H9 (cell line): ENCODE results near the gene SHLD2. TPM values are rescaled to one million over a fixed set of nuclear protein-coding genes. Genes with fewer than 3 reads are reported as not detected.
"Not testable (repeated sequence)": the region's sequence is repeated elsewhere in the genome, so short reads cannot be mapped to it uniquely, and the experiment has no call there.

ENCODE experiments used
- DNase-seq: peaks from one replicate; pipeline ENCODE4 v3.0.0-alpha.2; 2017
- H2AFZ ChIP-seq: one replicate; pipeline ENCODE4 v1.6.1; 2013; ENCODE audit warnings: mild to moderate bottlenecking, low read length, control low read depth, moderate library complexity
- H2AK5ac ChIP-seq: 2 replicates; pipeline ENCODE4 v1.6.1; 2013; ENCODE audit warnings: low read length, control low read depth, mixed read lengths; ENCODE audit not compliant: insufficient read length
- H2BK120ac ChIP-seq: one replicate; pipeline ENCODE4 v1.6.1; 2013; ENCODE audit warnings: low read depth, mild to moderate bottlenecking, low read length, control low read depth, inconsistent platforms; ENCODE audit not compliant: poor library complexity, severe bottlenecking
- H2BK12ac ChIP-seq: 2 replicates; pipeline ENCODE4 v1.6.1; 2013; ENCODE audit warnings: low read length, control low read depth, mixed read lengths, low read depth; ENCODE audit not compliant: insufficient read length
- H2BK15ac ChIP-seq: 2 replicates; pipeline ENCODE4 v1.6.1; 2013; ENCODE audit warnings: low read depth, low read length, control low read depth
- H2BK20ac ChIP-seq: one replicate; pipeline ENCODE4 v1.6.1; 2013; ENCODE audit warnings: low read depth, mild to moderate bottlenecking, low read length, control low read depth, inconsistent platforms; ENCODE audit not compliant: poor library complexity, severe bottlenecking
- H2BK5ac ChIP-seq: 2 replicates; pipeline ENCODE4 v1.6.1; 2013; ENCODE audit warnings: low read length, control low read depth, mixed read lengths; ENCODE audit not compliant: insufficient read length
- H3K14ac ChIP-seq: 2 replicates; pipeline ENCODE4 v1.6.1; 2013; ENCODE audit warnings: low read length, control low read depth; ENCODE audit not compliant: insufficient read depth
- H3K18ac ChIP-seq: 2 replicates; pipeline ENCODE4 v1.6.1; 2013; ENCODE audit warnings: low read depth, mild to moderate bottlenecking, mixed read lengths, low read length, control low read depth; ENCODE audit not compliant: insufficient read length
- H3K23ac ChIP-seq: 2 replicates; pipeline ENCODE4 v1.6.1; 2013; ENCODE audit warnings: low read length, control low read depth, mixed read lengths, low read depth; ENCODE audit not compliant: insufficient read length
- H3K23me2 ChIP-seq: 2 replicates; pipeline ENCODE4 v1.6.1; 2013; ENCODE audit warnings: low read depth, mild to moderate bottlenecking, mixed read lengths, low read length, control low read depth; ENCODE audit not compliant: insufficient read length, poor library complexity, severe bottlenecking
- H3K27ac ChIP-seq: 2 replicates; pipeline ENCODE4 v1.5.1; 2013; ENCODE audit warnings: low read length, control low read depth, mixed read lengths, low read depth; ENCODE audit not compliant: insufficient read length
- H3K27me3 ChIP-seq: 2 replicates; pipeline ENCODE4 v1.6.1; 2013; ENCODE audit warnings: low read length, control low read depth, inconsistent platforms; ENCODE audit not compliant: insufficient read depth
- H3K4ac ChIP-seq: 2 replicates; pipeline ENCODE4 v1.6.1; 2013; ENCODE audit warnings: low read depth, mild to moderate bottlenecking, control low read depth, inconsistent platforms, low read length, moderate library complexity
- H3K4me1 ChIP-seq: 2 replicates; pipeline ENCODE4 v1.6.1; 2013; ENCODE audit warnings: low read length, control low read depth, inconsistent platforms; ENCODE audit not compliant: insufficient read depth
- H3K4me2 ChIP-seq: 2 replicates; pipeline ENCODE4 v1.6.1; 2013; ENCODE audit warnings: low read length, control low read depth, mixed read lengths; ENCODE audit not compliant: insufficient read length, insufficient read depth
- H3K56ac ChIP-seq: 2 replicates; pipeline ENCODE4 v1.6.1; 2013; ENCODE audit warnings: low read depth, mild to moderate bottlenecking, mixed read lengths, low read length, control low read depth; ENCODE audit not compliant: insufficient read length
- H3K79me1 ChIP-seq: 2 replicates; pipeline ENCODE4 v1.6.1; 2013; ENCODE audit warnings: low read depth, mild to moderate bottlenecking, moderate library complexity, low read length, control low read depth, inconsistent platforms; ENCODE audit not compliant: insufficient read depth, poor library complexity, severe bottlenecking
- H3K79me2 ChIP-seq: 2 replicates; pipeline ENCODE4 v1.6.1; 2013; ENCODE audit warnings: low read length, control low read depth, inconsistent platforms; ENCODE audit not compliant: insufficient read depth
- H3K9ac ChIP-seq: 2 replicates; pipeline ENCODE4 v1.6.1; 2013; ENCODE audit warnings: low read length, control low read depth, mixed read lengths; ENCODE audit not compliant: insufficient read length; ENCODE audit errors: extremely low read depth
- H3K9me3 ChIP-seq: one replicate; pipeline ENCODE4 v1.6.1; 2013; ENCODE audit warnings: low read depth, low read length, inconsistent platforms; ENCODE audit not compliant: control insufficient read depth
- H3T11ph ChIP-seq: one replicate; pipeline ENCODE4 v1.6.1; 2013; ENCODE audit warnings: mild to moderate bottlenecking, low read length, control low read depth, inconsistent platforms
- H4K20me1 ChIP-seq: one replicate; pipeline ENCODE4 v1.6.1; 2013; ENCODE audit not compliant: control insufficient read depth, insufficient read length, insufficient read depth
- H4K5ac ChIP-seq: 2 replicates; pipeline ENCODE4 v1.6.1; 2013; ENCODE audit warnings: low read depth, mild to moderate bottlenecking, mixed read lengths, low read length, control low read depth; ENCODE audit not compliant: insufficient read length
- H4K8ac ChIP-seq: replicated peaks from 2 replicates; pipeline ENCODE4 v1.6.1; 2013; ENCODE audit warnings: low read length, control low read depth, mixed read lengths, low read depth; ENCODE audit not compliant: insufficient read length
- H4K91ac ChIP-seq: 2 replicates; pipeline ENCODE4 v1.6.1; 2013; ENCODE audit warnings: low read depth, mild to moderate bottlenecking, moderate library complexity, mixed read lengths, low read length, control low read depth; ENCODE audit not compliant: insufficient read length
- H3K27ac Mint-ChIP-seq, 3 experiments: 2 replicates in 2 of 3; 3 replicates in 1 of 3; pipeline ENCODE4 v1.8.0; 2020 to 2021; ENCODE audit warnings: mixed read lengths in 3 of 3, mild to moderate bottlenecking in 1 of 3, moderate library complexity in 1 of 3
- H3K27me3 Mint-ChIP-seq: 2 replicates; pipeline ENCODE4 v1.8.0; 2021; ENCODE audit warnings: low read depth, mild to moderate bottlenecking, moderate library complexity, mixed read lengths
- H3K36me3 Mint-ChIP-seq, 3 experiments: 2 replicates in 2 of 3; 3 replicates in 1 of 3; pipeline ENCODE4 v1.8.0; 2020 to 2021; ENCODE audit warnings: low read depth in 3 of 3, mixed read lengths in 3 of 3; ENCODE audit not compliant: insufficient read depth in 1 of 3
- H3K4me1 Mint-ChIP-seq, 2 experiments: 2 replicates each; pipeline ENCODE4 v1.8.0; 2020; ENCODE audit warnings: mixed read lengths in 2 of 2
- H3K4me3 Mint-ChIP-seq, 2 experiments: 2 replicates in 1 of 2; 3 replicates in 1 of 2; pipeline ENCODE4 v1.8.0; 2020 to 2021; ENCODE audit warnings: mild to moderate bottlenecking in 2 of 2, mixed read lengths in 2 of 2, moderate library complexity in 1 of 2
- H3K9me3 Mint-ChIP-seq, 2 experiments: 2 replicates in 1 of 2; 3 replicates in 1 of 2; pipeline ENCODE4 v1.8.0; 2020; ENCODE audit warnings: mild to moderate bottlenecking in 2 of 2, mixed read lengths in 2 of 2, moderate library complexity in 1 of 2
- WGBS: extraction: QIAGEN DNeasy Blood & Tissue Kit; methylation state at CpG from one replicate; pipeline ENCODE4 v1.1.7; 2013; ENCODE audit warnings: missing lambda C conversion rate, low lambda C conversion rate, mixed read lengths; ENCODE audit not compliant: insufficient read length; ENCODE audit errors: extremely low coverage; 5-methylcytosine and 5-hydroxymethylcytosine counted together
- total RNA-seq: library from RNA; stranded (reverse); gene quantifications from 2 replicates; pipeline ENCODE4 v1.2.1, GENCODE V29; 2021

SHLD2 gene
- total RNA-seq, 1 experiment from 2014 or later, result 27.8 TPM

GRCh38 chr10:87134440-87134839, 39.4 kb downstream of the SHLD2 start:
- not testable (repeated sequence) for H4K20me1 ChIP-seq, H3K4me1 ChIP-seq, H4K91ac ChIP-seq, H3K9ac ChIP-seq, H2BK120ac ChIP-seq, H3T11ph ChIP-seq, H3K27me3 Mint-ChIP-seq, H2BK5ac ChIP-seq, H3K27me3 ChIP-seq, H4K5ac ChIP-seq, H3K56ac ChIP-seq, H3K4me3 Mint-ChIP-seq, H3K79me1 ChIP-seq, H3K4me2 ChIP-seq, H3K4me1 Mint-ChIP-seq, H3K14ac ChIP-seq, H3K23me2 ChIP-seq, H2AK5ac ChIP-seq, H2BK20ac ChIP-seq, H3K23ac ChIP-seq, H3K18ac ChIP-seq, H4K8ac ChIP-seq, H3K79me2 ChIP-seq, H2AFZ ChIP-seq, H3K4ac ChIP-seq, DNase-seq, H3K9me3 ChIP-seq, H3K27ac Mint-ChIP-seq, H2BK15ac ChIP-seq, H2BK12ac ChIP-seq, H3K27ac ChIP-seq
- H3K36me3 Mint-ChIP-seq, result peaks cover 25 to 29% (median 26%) of the 10 kb centered on the region in 3 experiments
- H3K9me3 Mint-ChIP-seq, result peaks cover 20% of the 10 kb centered on the region in 2 experiments
- no CpG with 5 or more reads among the region's 2 CpGs for WGBS

DNA sequence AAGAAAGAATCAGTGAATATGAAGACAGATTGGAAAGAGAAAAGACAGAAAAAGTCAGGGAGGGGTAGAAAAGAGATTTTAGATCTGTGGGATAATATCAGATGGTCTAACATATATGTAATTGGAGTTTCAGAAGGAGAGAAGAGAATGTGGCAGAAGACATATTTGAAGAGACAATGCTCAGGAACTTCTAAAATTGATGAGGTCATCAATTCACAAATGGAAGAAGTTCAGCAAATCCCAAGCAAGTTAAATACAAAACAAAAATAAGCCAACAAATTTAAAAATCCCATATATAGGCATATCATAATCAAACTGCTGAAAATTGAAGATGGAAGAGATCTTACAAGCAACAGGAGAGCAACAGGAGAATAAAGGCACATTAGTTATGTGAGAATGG, 42.5 kb downstream of the SHLD2 start:
- Mint-ChIP-seq H3K36me3 (peaks cover 25 to 26% (median 26%) of the 10 kb centered on the region in 3 experiments), H3K9me3 (peaks cover 23 to 24% of the 10 kb centered on the region in 2 experiments)
- not testable (repeated sequence) for H3K27ac ChIP-seq, H2BK5ac ChIP-seq, H2AFZ ChIP-seq, H3K23me2 ChIP-seq, H3K9ac ChIP-seq, H3K79me2 ChIP-seq, H2AK5ac ChIP-seq, H3K4me1 Mint-ChIP-seq, H3K27me3 ChIP-seq, H3K56ac ChIP-seq, H4K5ac ChIP-seq, H3K4me1 ChIP-seq, H2BK12ac ChIP-seq, H2BK15ac ChIP-seq, H3K4me2 ChIP-seq, H3K27ac Mint-ChIP-seq, DNase-seq, H4K20me1 ChIP-seq, H2BK120ac ChIP-seq, H3K14ac ChIP-seq, H3K18ac ChIP-seq, H3K27me3 Mint-ChIP-seq, H3K9me3 ChIP-seq, H4K8ac ChIP-seq, H3T11ph ChIP-seq, H3K4me3 Mint-ChIP-seq, H3K23ac ChIP-seq, H4K91ac ChIP-seq, H3K4ac ChIP-seq, H2BK20ac ChIP-seq, H3K79me1 ChIP-seq
